Panc1 (cell line): ENCODE data around the gene AP3M1. TPM values are rescaled to one million over a fixed set of nuclear protein-coding genes. Genes with fewer than 3 reads are reported as not detected.
A peak's percentile ranks its signal among the peaks of the same experiment; 100 is the strongest.
"Not testable (repeated sequence)": the region's sequence is repeated elsewhere in the genome, so short reads cannot be mapped to it uniquely, and the experiment has no call there.

ENCODE experiments used
- ATAC-seq: fragments of 200-7000 bp; cut with Tn5 transposase; 2 replicates; pipeline ENCODE4 v1.9.1; 2020; ENCODE audit warnings: mild to moderate bottlenecking, moderate library complexity
- BruUV-seq: library from RNA; stranded (reverse); fragments of 400-500 nt; replicated peaks from 2 replicates; lab custom pipeline; 2021; lab: Mats Ljungman, UMichigan
- CTCF ChIA-PET: fragments of 300-600 bp; sonication (Branson Sonifier 250); formaldehyde crosslinking; loops from one replicate; lab custom pipeline; 2022; ENCODE audit warnings: antibody characterized with exemption; lab: Charles Lee
- POLR2A ChIA-PET: fragments of 300-600 bp; sonication (Branson Sonifier 250); formaldehyde crosslinking; loops from one replicate; lab custom pipeline; 2022; ENCODE audit warnings: antibody characterized with exemption; lab: Charles Lee
- DNase-seq: peaks from one replicate; pipeline ENCODE4 v3.0.0-alpha.2; 2010; ENCODE audit warnings: low read depth, low spot score
- H3K27ac ChIP-seq: 2 replicates; pipeline ENCODE4 v1.5.1; 2011; ENCODE audit warnings: mild to moderate bottlenecking, low read length, inconsistent platforms
- H3K27me3 ChIP-seq: fragments of 200-500 bp; sonication (Bioruptor generic); 2 replicates; pipeline ENCODE4 v1.6.0; 2014; ENCODE audit warnings: low read length, inconsistent platforms; ENCODE audit not compliant: control insufficient read depth, insufficient read depth
- H3K36me3 ChIP-seq: fragments of 200-500 bp; sonication (Bioruptor generic); 2 replicates; pipeline ENCODE4 v1.5.1; 2014; ENCODE audit warnings: inconsistent platforms, mild to moderate bottlenecking, low read length, moderate library complexity; ENCODE audit not compliant: control insufficient read depth, insufficient read depth
- H3K4me1 ChIP-seq: 2 replicates; pipeline ENCODE4 v1.5.1; 2011; ENCODE audit warnings: inconsistent platforms, mild to moderate bottlenecking, low read length, moderate library complexity; ENCODE audit not compliant: control insufficient read depth, insufficient read depth
- H3K4me3 ChIP-seq, 2 experiments: 2 replicates each; pipeline ENCODE4 v1.5.1; 2011 to 2012; ENCODE audit warnings: low read depth in 2 of 2, low read length in 2 of 2, mild to moderate bottlenecking in 2 of 2, inconsistent platforms in 1 of 2, moderate library complexity in 1 of 2
- H3K9me3 ChIP-seq: fragments of 200-500 bp; sonication (Bioruptor generic); 2 replicates; pipeline ENCODE4 v1.5.1; 2014; ENCODE audit warnings: low read depth, mild to moderate bottlenecking, inconsistent platforms, low read length, moderate library complexity; ENCODE audit not compliant: control insufficient read depth, insufficient read depth
- CTCF ChIP-seq: fragments of 450-650 bp; IDR thresholded peaks from 2 replicates; pipeline ENCODE4 v1.5.1; 2017; ENCODE audit warnings: mild to moderate bottlenecking
- POLR2AphosphoS5 ChIP-seq: IDR thresholded peaks from 2 replicates; pipeline ENCODE4 v1.6.1; 2012; ENCODE audit warnings: mild to moderate bottlenecking, low read depth, low read length, moderate library complexity
- SIN3A ChIP-seq: IDR thresholded peaks from 2 replicates; pipeline ENCODE4 v1.6.1; 2012; ENCODE audit warnings: low read depth, mild to moderate bottlenecking, low read length, moderate library complexity, borderline replicate concordance; ENCODE audit not compliant: insufficient read depth
- TCF7L2 ChIP-seq: IDR thresholded peaks from 2 replicates; pipeline ENCODE4 v1.6.1; 2011; ENCODE audit warnings: mild to moderate bottlenecking, low read depth, low read length, inconsistent platforms
- in situ Hi-C: cut with HindIII; loops from 2 replicates; pipeline ENCODE4 v1.10.0; 2016; ENCODE audit warnings: low sequenced_read_pairs, low pct_unique_long_range_greater_than_20kb
- intact Hi-C: fragments of 100-400 bp; cut with micrococcal nuclease; formaldehyde crosslinking; loops from one replicate; pipeline ENCODE4 v1.10.0; 2022; ENCODE audit not compliant: unreplicated experiment
- total RNA-seq: library from RNA; stranded (reverse); gene quantifications from one replicate; pipeline ENCODE4 v1.2.1, GENCODE V29; 2021; ENCODE audit not compliant: unreplicated experiment
- TF ChIP-seq, protein P1 (sequence below), 2 experiments: IDR thresholded peaks; 2 replicates each; pipeline ENCODE4 v1.6.1; 2011 to 2012; ENCODE audit warnings: low read depth in 2 of 2, control low read depth in 1 of 2, low read length in 1 of 2, mild to moderate bottlenecking in 1 of 2, moderate library complexity in 1 of 2; ENCODE audit not compliant: insufficient read depth in 1 of 2

AP3M1 gene
- total RNA-seq, 1 experiment from 2014 or later = 51.5 TPM

GRCh38 chr10:74150990-74151878 is 606 bp upstream of the AP3M1 start, which contains the start of gene ADK:
Gene ADK, plus strand, starts transcription at chr10:74151221. Its CDS starts 58 bp downstream, at chr10:74151279.
- ATAC-seq (peak; percentile 96), DNase-seq (peak; percentile 97)
- H3K9me3 ChIP-seq = no peaks in the 10 kb centered on the region
- peaks cover 3% of the 10 kb centered on the region; the same call in 1 of the 2 replicates for H3K36me3 ChIP-seq
- POLR2A ChIA-PET = interaction anchor here (0.8 kb wide), 1 partner anchor 28 kb away, joined by 6 read pairs; no protein-coding TSS in a partner anchor
- peak within 1 kb of the TSS; percentile 96 for H3K27ac ChIP-seq
- no peaks in the 10 kb centered on the region for H3K27me3 ChIP-seq
- in situ Hi-C loops = no loop called here
- peaks cover 30% of the 10 kb centered on the region for H3K4me1 ChIP-seq
- H3K4me3 ChIP-seq = peak within 1 kb of the TSS; percentile 88 to 97
- intact Hi-C loops = no loop called here
- CTCF ChIA-PET = interaction anchor here (1.0 kb wide), 1 partner anchor 83 kb away, joined by 3 read pairs; no protein-coding TSS in a partner anchor
- peak; percentile 77; the same call in 1 of the 2 replicates for TF ChIP-seq SIN3A
- peak; percentile 35; the same call in 1 of the 2 replicates for TF ChIP-seq POLR2AphosphoS5
- no peak; the same call in none of the 2 replicates for TF ChIP-seq TCF7L2
- no peak for TF ChIP-seq CTCF
- no TSS peak for BruUV-seq

GRCh38 chr10:74146980-74147379 is 3.6 kb downstream of the AP3M1 start:
- H3K36me3 ChIP-seq, intact Hi-C loops, H3K9me3 ChIP-seq, DNase-seq, H3K4me3 ChIP-seq, in situ Hi-C loops, H3K27me3 ChIP-seq, BruUV-seq, ATAC-seq, H3K27ac ChIP-seq: not testable (repeated sequence)
- H3K4me1 ChIP-seq = peaks cover 24% of the 10 kb centered on the region
- POLR2A ChIA-PET = interaction anchor here (0.6 kb wide), 1 partner anchor 165 kb away, joined by 4 read pairs; no protein-coding TSS in a partner anchor
- CTCF ChIA-PET = interaction anchor here (1.4 kb wide), 1 partner anchor 87 kb away, joined by 4 read pairs; no protein-coding TSS in a partner anchor

- Histone ChIP-seq H3K4me1 (peaks cover 23% of the 10 kb centered on the region; the same call in 1 of the 2 replicates), H3K27ac (no peak overlapping the region), H3K36me3 (peaks cover 3% of the 10 kb centered on the region; the same call in 1 of the 2 replicates), H3K27me3 (no peaks in the 10 kb centered on the region), H3K4me3 (no peak overlapping the region), H3K9me3 (no peaks in the 10 kb centered on the region)
- no peak for TF ChIP-seq CTCF
- TF ChIP-seq SIN3A = no peak
- TF ChIP-seq, protein P1, sequence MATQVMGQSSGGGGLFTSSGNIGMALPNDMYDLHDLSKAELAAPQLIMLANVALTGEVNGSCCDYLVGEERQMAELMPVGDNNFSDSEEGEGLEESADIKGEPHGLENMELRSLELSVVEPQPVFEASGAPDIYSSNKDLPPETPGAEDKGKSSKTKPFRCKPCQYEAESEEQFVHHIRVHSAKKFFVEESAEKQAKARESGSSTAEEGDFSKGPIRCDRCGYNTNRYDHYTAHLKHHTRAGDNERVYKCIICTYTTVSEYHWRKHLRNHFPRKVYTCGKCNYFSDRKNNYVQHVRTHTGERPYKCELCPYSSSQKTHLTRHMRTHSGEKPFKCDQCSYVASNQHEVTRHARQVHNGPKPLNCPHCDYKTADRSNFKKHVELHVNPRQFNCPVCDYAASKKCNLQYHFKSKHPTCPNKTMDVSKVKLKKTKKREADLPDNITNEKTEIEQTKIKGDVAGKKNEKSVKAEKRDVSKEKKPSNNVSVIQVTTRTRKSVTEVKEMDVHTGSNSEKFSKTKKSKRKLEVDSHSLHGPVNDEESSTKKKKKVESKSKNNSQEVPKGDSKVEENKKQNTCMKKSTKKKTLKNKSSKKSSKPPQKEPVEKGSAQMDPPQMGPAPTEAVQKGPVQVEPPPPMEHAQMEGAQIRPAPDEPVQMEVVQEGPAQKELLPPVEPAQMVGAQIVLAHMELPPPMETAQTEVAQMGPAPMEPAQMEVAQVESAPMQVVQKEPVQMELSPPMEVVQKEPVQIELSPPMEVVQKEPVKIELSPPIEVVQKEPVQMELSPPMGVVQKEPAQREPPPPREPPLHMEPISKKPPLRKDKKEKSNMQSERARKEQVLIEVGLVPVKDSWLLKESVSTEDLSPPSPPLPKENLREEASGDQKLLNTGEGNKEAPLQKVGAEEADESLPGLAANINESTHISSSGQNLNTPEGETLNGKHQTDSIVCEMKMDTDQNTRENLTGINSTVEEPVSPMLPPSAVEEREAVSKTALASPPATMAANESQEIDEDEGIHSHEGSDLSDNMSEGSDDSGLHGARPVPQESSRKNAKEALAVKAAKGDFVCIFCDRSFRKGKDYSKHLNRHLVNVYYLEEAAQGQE (IDR thresholded peaks at IDR 0.05; ENCODE audit: insufficient read depth in 1 of 2, low read depth in 2 of 2, low read length in 1 of 2) = no peak
- no peak for TF ChIP-seq POLR2AphosphoS5
- no peak for TF ChIP-seq TCF7L2
- no peak for ATAC-seq
- in situ Hi-C loops = no loop called here
- ChIA-PET CTCF (no interaction called here), POLR2A (interaction anchor here (0.6 to 0.7 kb wide), 2 partner anchors 84 to 256 kb away, joined by 4 to 8 read pairs; no protein-coding TSS in a partner anchor)
- DNase-seq = no peak
- TSS peak; percentile 7 for BruUV-seq
- intact Hi-C loops = no loop called here
These were observed 5.5 kb downstream of the AP3M1 start for GRCh38 chr10:74145133-74145532.
